ENCODE results near the gene SPTLC2. TPM values are rescaled to one million over a fixed set of nuclear protein-coding genes. Genes with fewer than 3 reads are reported as not detected.

Gene SPTLC2
- total and polyA plus RNA-seq, 10 donors = 7.0 to 103 (median 69.5) TPM

GRCh38 chr14:77457115-77457521 lies 159.3 kb downstream of the SPTLC2 start:
- TF ChIP-seq POLR2AphosphoS5 (IDR thresholded peaks at IDR 0.05) (peak in 1 of 3 donors; percentile 84), POLR2A (IDR thresholded peaks at IDR 0.05) (peak in 1 of 3 donors; percentile 66)
- TF ChIP-seq, protein P1, sequence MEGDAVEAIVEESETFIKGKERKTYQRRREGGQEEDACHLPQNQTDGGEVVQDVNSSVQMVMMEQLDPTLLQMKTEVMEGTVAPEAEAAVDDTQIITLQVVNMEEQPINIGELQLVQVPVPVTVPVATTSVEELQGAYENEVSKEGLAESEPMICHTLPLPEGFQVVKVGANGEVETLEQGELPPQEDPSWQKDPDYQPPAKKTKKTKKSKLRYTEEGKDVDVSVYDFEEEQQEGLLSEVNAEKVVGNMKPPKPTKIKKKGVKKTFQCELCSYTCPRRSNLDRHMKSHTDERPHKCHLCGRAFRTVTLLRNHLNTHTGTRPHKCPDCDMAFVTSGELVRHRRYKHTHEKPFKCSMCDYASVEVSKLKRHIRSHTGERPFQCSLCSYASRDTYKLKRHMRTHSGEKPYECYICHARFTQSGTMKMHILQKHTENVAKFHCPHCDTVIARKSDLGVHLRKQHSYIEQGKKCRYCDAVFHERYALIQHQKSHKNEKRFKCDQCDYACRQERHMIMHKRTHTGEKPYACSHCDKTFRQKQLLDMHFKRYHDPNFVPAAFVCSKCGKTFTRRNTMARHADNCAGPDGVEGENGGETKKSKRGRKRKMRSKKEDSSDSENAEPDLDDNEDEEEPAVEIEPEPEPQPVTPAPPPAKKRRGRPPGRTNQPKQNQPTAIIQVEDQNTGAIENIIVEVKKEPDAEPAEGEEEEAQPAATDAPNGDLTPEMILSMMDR (IDR thresholded peaks at IDR 0.05 in 8 of 11, conservative IDR thresholded peaks at IDR 0.05 in 3 of 11) = no peak
- H3K4me3 ChIP-seq = peak overlapping the region; percentile 78 to 100 (median 94)
- H3K4me1 ChIP-seq = peaks cover 20 to 57% (median 35%) of the 10 kb centered on the region in 6 donors
- peaks cover 2 to 48% (median 36%) of the 10 kb centered on the region in 6 donors for H3K36me3 ChIP-seq
- no peaks in the 10 kb centered on the region for H3K9me3 ChIP-seq
- peak overlapping the region; percentile 80 to 98 (median 92) for H3K27ac ChIP-seq
- intact Hi-C loops (cut with DNase I; ENCODE audit: low total_unique reads) = loop anchor here (5.0 to 10.0 kb wide), 4 partner anchors 80 to 258 kb away; partner anchors contain the start of genes SAMD15, SPTLC2 and TMED8
- WGBS, 5 donors = 0% methylated on average over 13 to 18 of the region's 18 CpGs
- H3K27me3 ChIP-seq (replicated peaks in 1 of 7) = no peaks in the 10 kb centered on the region
- DNase-seq = no peak

Small RNAs within 50 kb of the gene (small RNA-seq; reads per million reads assigned to genes)
- gene COX6CP11 (0 reads per million in 4 donors), gene RF00404 (0 reads per million in 4 donors), gene RN7SL587P (0 reads per million in 4 donors)

Other genes with a start within 250 kb of the SPTLC2 start
- 10 to 100 TPM; 18.8 to 32.3 (median 22.4) TPM for gene TMED8, start 239.5 kb downstream of the SPTLC2 start, total RNA-seq
- 10 to 100 TPM in 1 of 3 donors, 1 to 10 TPM in 2; 8.1 to 10.8 (median 8.3) TPM for gene TMED8, start 239.5 kb downstream of the SPTLC2 start, polyA plus RNA-seq
- 1 to 10 TPM in 2 of 7 donors, under 1 TPM in 5; 0.32 to 1.7 (median 0.79) TPM for gene SAMD15, start 239.3 kb downstream of the SPTLC2 start, total RNA-seq
- under 1 TPM in 2 of 3 donors, not detected in 1; 0.15 to 0.22 TPM for gene SAMD15, start 239.3 kb downstream of the SPTLC2 start, polyA plus RNA-seq
- gene NOXRED1, start 193.1 kb downstream of the SPTLC2 start, total RNA-seq = 1 to 10 TPM in 2 of 7 donors, under 1 TPM in 5; 0.46 to 1.2 (median 0.82) TPM
- under 1 TPM; 0.30 to 0.59 (median 0.32) TPM for gene NOXRED1, start 193.1 kb downstream of the SPTLC2 start, polyA plus RNA-seq
- 10 to 100 TPM; 13.4 to 24.3 (median 18.5) TPM for gene VIPAS39, start 159.0 kb downstream of the SPTLC2 start, total RNA-seq
- gene VIPAS39, start 159.0 kb downstream of the SPTLC2 start, polyA plus RNA-seq = 10 to 100 TPM in 1 of 3 donors, 1 to 10 TPM in 2; 9.8 to 10.8 (median 9.8) TPM
- gene AHSA1, start 158.5 kb downstream of the SPTLC2 start, total RNA-seq = 100 to 1,000 TPM in 1 of 7 donors, 10 to 100 TPM in 6; 55.2 to 126 (median 95.0) TPM
- gene AHSA1, start 158.5 kb downstream of the SPTLC2 start, polyA plus RNA-seq = 10 to 100 TPM; 41.5 to 81.0 (median 73.6) TPM
- gene ISM2, start 117.8 kb downstream of the SPTLC2 start, total RNA-seq = under 1 TPM in 5 of 7 donors, not detected in 2; 0.13 to 0.56 (median 0.43) TPM
- gene ISM2, start 117.8 kb downstream of the SPTLC2 start, polyA plus RNA-seq = not detected
- gene ALKBH1, start 91.4 kb upstream of the SPTLC2 start, total RNA-seq = 10 to 100 TPM; 10.8 to 17.7 (median 13.2) TPM
- gene ALKBH1, start 91.4 kb upstream of the SPTLC2 start, polyA plus RNA-seq = 10 to 100 TPM in 1 of 3 donors, 1 to 10 TPM in 2; 7.7 to 10.1 (median 9.8) TPM
- gene SLIRP, start 91.5 kb upstream of the SPTLC2 start, total RNA-seq = 100 to 1,000 TPM in 3 of 7 donors, 10 to 100 TPM in 4; 43.1 to 265 (median 63.6) TPM
- 100 to 1,000 TPM; 157 to 213 (median 199) TPM for gene SLIRP, start 91.5 kb upstream of the SPTLC2 start, polyA plus RNA-seq
- 10 to 100 TPM; 46.3 to 77.3 (median 69.5) TPM for gene SNW1, start 144.5 kb upstream of the SPTLC2 start, total RNA-seq
- 10 to 100 TPM; 35.2 to 46.1 (median 38.4) TPM for gene SNW1, start 144.5 kb upstream of the SPTLC2 start, polyA plus RNA-seq
- gene ADCK1, start 183.5 kb upstream of the SPTLC2 start, total RNA-seq = 10 to 100 TPM in 3 of 7 donors, 1 to 10 TPM in 4; 5.4 to 14.0 (median 8.2) TPM
- 10 to 100 TPM in 1 of 3 donors, 1 to 10 TPM in 2; 5.0 to 10.8 (median 9.8) TPM for gene ADCK1, start 183.5 kb upstream of the SPTLC2 start, polyA plus RNA-seq

All from spleen (tissue), 11 donors.